HEK293T (cell line): ENCODE results near the gene JAG2.
"Not testable (repeated sequence)": the region's sequence is repeated elsewhere in the genome, so short reads cannot be mapped to it uniquely, and the experiment has no call there.

Experiments
- CTCF ChIA-PET: fragments of 350-600 bp; formaldehyde crosslinking; extraction: SDS; loops from one replicate; lab custom pipeline; 2021; ENCODE audit warnings: antibody characterized with exemption, inconsistent platforms; lab: Yijun Ruan, JAX
- POLR2A ChIA-PET: fragments of 350-600 bp; formaldehyde crosslinking; extraction: SDS; loops from one replicate; lab custom pipeline; 2020; ENCODE audit warnings: antibody characterized with exemption, inconsistent platforms; lab: Yijun Ruan, JAX
- DNase-seq: peaks from one replicate; pipeline ENCODE4 v3.0.0; 2012; ENCODE audit warnings: mixed read lengths; ENCODE audit errors: extremely low spot score
- ARNT ChIP-seq: fragments of 450-650 bp; IDR thresholded peaks from 2 replicates; pipeline ENCODE4 v1.6.1; 2017; ENCODE audit warnings: mild to moderate bottlenecking
- BHLHE40 ChIP-seq: fragments of 450-650 bp; IDR thresholded peaks from 2 replicates; pipeline ENCODE4 v1.6.1; 2016; ENCODE audit warnings: mild to moderate bottlenecking, moderate library complexity, borderline replicate concordance
- CTBP1 ChIP-seq: fragments of 450-650 bp; IDR thresholded peaks from 2 replicates; pipeline ENCODE4 v1.6.1; 2016; ENCODE audit warnings: borderline replicate concordance
- ELF4 ChIP-seq: fragments of 450-650 bp; IDR thresholded peaks from 2 replicates; pipeline ENCODE4 v1.6.1; 2017; ENCODE audit warnings: antibody characterized with exemption
- FOXA1 ChIP-seq: fragments of 450-650 bp; IDR thresholded peaks from 2 replicates; pipeline ENCODE4 v1.6.1; 2016; ENCODE audit warnings: mild to moderate bottlenecking
- FOXK2 ChIP-seq: fragments of 450-650 bp; IDR thresholded peaks from 2 replicates; pipeline ENCODE4 v1.6.1; 2016; ENCODE audit warnings: mild to moderate bottlenecking
- FOXM1 ChIP-seq: fragments of 450-650 bp; IDR thresholded peaks from 2 replicates; pipeline ENCODE4 v1.6.1; 2017; ENCODE audit warnings: mild to moderate bottlenecking, borderline replicate concordance
- HDGF ChIP-seq: fragments of 450-650 bp; IDR thresholded peaks from 2 replicates; pipeline ENCODE4 v1.6.1; 2017; ENCODE audit warnings: antibody characterized with exemption, borderline replicate concordance
- L3MBTL2 ChIP-seq: fragments of 450-650 bp; conservative IDR thresholded peaks from 2 replicates; pipeline ENCODE4 v1.6.1; 2016; ENCODE audit warnings: mild to moderate bottlenecking
- LEF1 ChIP-seq: fragments of 450-650 bp; IDR thresholded peaks from 2 replicates; pipeline ENCODE4 v1.6.1; 2017; ENCODE audit warnings: mild to moderate bottlenecking, borderline replicate concordance
- NFRKB ChIP-seq: fragments of 450-650 bp; IDR thresholded peaks from 2 replicates; pipeline ENCODE4 v1.6.1; 2016; ENCODE audit warnings: mild to moderate bottlenecking, moderate library complexity
- SP1 ChIP-seq: fragments of 450-650 bp; IDR thresholded peaks from 2 replicates; pipeline ENCODE4 v1.6.1; 2017
- SUZ12 ChIP-seq: fragments of 450-650 bp; IDR thresholded peaks from 2 replicates; pipeline ENCODE4 v1.6.1; 2016; ENCODE audit warnings: mild to moderate bottlenecking
- TARDBP ChIP-seq: fragments of 450-650 bp; IDR thresholded peaks from 2 replicates; pipeline ENCODE4 v1.6.1; 2016
- ZNF384 ChIP-seq: fragments of 450-650 bp; IDR thresholded peaks from 2 replicates; pipeline ENCODE4 v1.6.1; 2016
- TF ChIP-seq, protein P1 (sequence below): fragments of 450-650 bp; IDR thresholded peaks from 2 replicates; pipeline ENCODE4 v1.6.1; 2016

Gene JAG2

GRCh38 chr14:105117710-105118385 is 50.7 kb downstream of the JAG2 start:
- TF ChIP-seq FOXA1 (no peak), TARDBP (no peak), HDGF (no peak), FOXM1 (no peak), ZNF384 (no peak), L3MBTL2 (no peak), NFRKB (no peak), ARNT (no peak), SUZ12 (no peak), CTBP1 (no peak)
- CTCF ChIA-PET, result interaction anchor here (0.6 kb wide), 1 partner anchor 16 kb away, joined by 5 read pairs; no protein-coding TSS in a partner anchor
- POLR2A ChIA-PET, result no interaction called here
- no peak for DNase-seq

DNA sequence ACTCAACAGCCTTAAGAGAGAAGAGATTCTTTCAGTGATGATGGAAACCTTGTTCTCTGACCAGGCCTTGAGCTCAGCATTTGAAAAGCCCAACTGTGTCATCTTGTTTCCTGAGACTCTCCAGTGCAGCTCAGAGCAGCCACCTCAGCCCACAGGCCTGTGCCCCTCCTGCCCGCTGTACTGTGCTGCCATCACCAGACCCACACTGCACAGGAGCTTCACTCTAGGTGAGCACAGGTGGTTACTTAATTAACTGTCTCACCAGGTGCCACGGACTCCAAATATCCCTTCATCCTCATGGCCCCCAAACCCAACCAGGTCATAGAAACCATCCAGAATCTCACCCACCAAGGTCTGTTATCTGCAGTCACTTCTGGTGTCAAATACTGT is 51.3 kb downstream of the JAG2 start:
- ChIA-PET POLR2A (no interaction called here), CTCF (interaction anchor here (0.6 to 1.2 kb wide), 2 partner anchors 16 to 31 kb away, joined by 3 to 5 read pairs; no protein-coding TSS in a partner anchor)
- DNase-seq, result no peak

GRCh38 chr14:105116451-105117256 is 51.9 kb downstream of the JAG2 start:
- ChIA-PET CTCF (interaction anchor here (1.2 kb wide), 1 partner anchor 30 kb away, joined by 3 read pairs; no protein-coding TSS in a partner anchor), POLR2A (no interaction called here)
- no peak for DNase-seq
- TF ChIP-seq FOXK2, result no peak
- no peak for TF ChIP-seq ARNT
- no peak for TF ChIP-seq ZNF384
- TF ChIP-seq ELF4, result no peak
- no peak for TF ChIP-seq SUZ12

More for the DNA sequence above, 51.3 kb downstream of the JAG2 start:
- no peak for TF ChIP-seq TARDBP
- no peak for TF ChIP-seq NFRKB
- TF ChIP-seq FOXM1, result no peak
- TF ChIP-seq SUZ12, result no peak
- TF ChIP-seq ZNF384, result no peak
- TF ChIP-seq HDGF, result no peak
- TF ChIP-seq CTBP1, result no peak
- no peak for TF ChIP-seq FOXA1
- no peak for TF ChIP-seq ELF4

DNA sequence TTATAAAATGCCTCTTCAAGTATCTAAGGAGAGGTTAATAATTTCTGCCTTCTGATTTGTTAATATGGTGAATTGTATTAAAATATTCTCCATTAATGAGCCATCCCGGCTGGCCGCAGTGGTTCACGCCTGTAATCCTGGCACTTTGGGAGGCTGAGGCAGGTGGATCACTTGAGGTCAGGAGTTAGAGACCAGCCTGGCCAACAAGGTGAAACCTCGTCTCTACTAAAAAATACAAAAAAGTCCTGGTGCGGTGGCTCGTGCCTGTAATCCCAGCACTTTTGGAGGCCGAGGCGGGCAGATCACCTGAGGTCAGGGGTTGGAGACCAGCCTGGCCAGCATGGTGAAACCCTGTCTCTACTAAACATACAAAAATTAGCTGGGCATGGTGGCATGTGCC is 59.3 kb downstream of the JAG2 start:
- POLR2A ChIA-PET, CTCF ChIA-PET, DNase-seq: not testable (repeated sequence)

- ChIA-PET POLR2A (no interaction called here), CTCF (interaction anchor here (0.6 kb wide), 1 partner anchor 393 kb away, joined by 4 read pairs; no protein-coding TSS in a partner anchor)
- TF ChIP-seq ARNT, result no peak
- no peak for TF ChIP-seq HDGF
- no peak for TF ChIP-seq ELF4
- TF ChIP-seq, protein P1, sequence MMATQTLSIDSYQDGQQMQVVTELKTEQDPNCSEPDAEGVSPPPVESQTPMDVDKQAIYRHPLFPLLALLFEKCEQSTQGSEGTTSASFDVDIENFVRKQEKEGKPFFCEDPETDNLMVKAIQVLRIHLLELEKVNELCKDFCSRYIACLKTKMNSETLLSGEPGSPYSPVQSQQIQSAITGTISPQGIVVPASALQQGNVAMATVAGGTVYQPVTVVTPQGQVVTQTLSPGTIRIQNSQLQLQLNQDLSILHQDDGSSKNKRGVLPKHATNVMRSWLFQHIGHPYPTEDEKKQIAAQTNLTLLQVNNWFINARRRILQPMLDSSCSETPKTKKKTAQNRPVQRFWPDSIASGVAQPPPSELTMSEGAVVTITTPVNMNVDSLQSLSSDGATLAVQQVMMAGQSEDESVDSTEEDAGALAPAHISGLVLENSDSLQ, result no peak
- TF ChIP-seq FOXM1, result no peak
- no peak for TF ChIP-seq ZNF384
- TF ChIP-seq SUZ12, result no peak
- TF ChIP-seq FOXA1, result no peak
- no peak for TF ChIP-seq NFRKB
- no peak for TF ChIP-seq BHLHE40
- no peak for TF ChIP-seq LEF1
- no peak for TF ChIP-seq CTBP1
- TF ChIP-seq FOXK2, result no peak
- no peak for DNase-seq
These were observed 60.1 kb downstream of the JAG2 start for GRCh38 chr14:105108516-105108864.

DNA sequence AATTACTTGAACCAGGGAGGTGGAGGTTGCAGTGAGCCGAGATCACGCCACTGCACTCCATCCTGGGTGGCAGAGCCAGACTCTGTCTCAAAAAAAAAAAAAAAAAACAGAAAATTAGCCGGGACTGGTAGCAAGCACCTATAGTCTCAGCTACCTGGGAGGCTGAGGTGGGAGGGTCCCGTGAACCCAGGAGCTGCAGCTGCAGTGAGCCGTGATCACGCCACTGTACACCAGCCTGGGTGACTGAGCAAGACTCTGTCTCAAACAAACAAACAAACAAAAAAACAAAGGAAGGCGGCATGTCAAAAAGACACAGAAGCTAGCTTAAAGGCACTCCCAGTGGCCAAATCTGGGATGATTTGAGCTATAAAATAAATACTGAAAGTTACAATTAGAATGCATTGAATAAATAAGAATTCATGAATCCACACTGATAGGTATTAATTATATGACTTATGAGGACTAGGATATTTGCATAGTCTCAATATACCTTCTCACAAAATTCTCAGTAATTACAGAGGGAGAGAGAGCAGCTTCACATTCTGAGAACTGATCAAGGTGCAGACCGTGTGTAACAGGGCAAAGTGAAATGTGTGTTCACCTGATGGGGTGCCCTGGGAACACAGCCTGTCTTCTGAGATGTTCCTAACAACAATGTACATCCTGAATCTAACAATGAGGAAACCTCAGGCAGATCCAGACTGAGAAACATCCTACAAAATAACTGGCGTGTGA is 60.6 kb downstream of the JAG2 start:
- CTCF ChIA-PET, result interaction anchor here (0.6 kb wide), 3 partner anchors 55 to 394 kb away, joined by 4 read pairs; no protein-coding TSS in a partner anchor
- no peak for DNase-seq
- POLR2A ChIA-PET, result interaction anchor here (0.6 kb wide), 1 partner anchor 114 kb away, joined by 3 read pairs; no protein-coding TSS in a partner anchor
- no peak for TF ChIP-seq NFRKB
- TF ChIP-seq FOXK2, result no peak
- no peak for TF ChIP-seq FOXM1
- TF ChIP-seq ZNF384, result no peak
- TF ChIP-seq CTBP1, result no peak
- TF ChIP-seq, protein P1, result no peak
- TF ChIP-seq TARDBP, result no peak
- TF ChIP-seq LEF1, result no peak
- no peak for TF ChIP-seq ARNT
- no peak for TF ChIP-seq HDGF
- TF ChIP-seq BHLHE40, result no peak
- TF ChIP-seq ELF4, result no peak
- no peak for TF ChIP-seq SUZ12
- TF ChIP-seq SP1, result no peak
- no peak for TF ChIP-seq L3MBTL2
- no peak for TF ChIP-seq FOXA1
